Mesenchymal stem cell (in vitro differentiated cells and primary cell): Measurements from ENCODE around the gene RABEPK. TPM values are rescaled to one million over a fixed set of nuclear protein-coding genes. Genes with fewer than 3 reads are reported as not detected.

Experiments used
- DNase-seq: peaks from one replicate; pipeline ENCODE4 v3.0.0-alpha.2; 2013
- H2AFZ ChIP-seq: one replicate; pipeline ENCODE4 v1.6.1; 2013; ENCODE audit warnings: low read depth, mild to moderate bottlenecking, control low read depth, inconsistent platforms, low read length, moderate library complexity
- H2AK5ac ChIP-seq: 2 replicates; pipeline ENCODE4 v1.6.1; 2013; ENCODE audit warnings: low read length, moderate library complexity, mild to moderate bottlenecking, inconsistent platforms; ENCODE audit not compliant: severe bottlenecking
- H2BK120ac ChIP-seq: one replicate; pipeline ENCODE4 v1.6.1; 2013; ENCODE audit warnings: low read depth, mild to moderate bottlenecking, inconsistent platforms, low read length, moderate library complexity
- H2BK12ac ChIP-seq, 2 experiments: one replicate each; pipeline ENCODE4 v1.6.1; 2013; ENCODE audit warnings: inconsistent platforms in 2 of 2, low read length in 2 of 2, mild to moderate bottlenecking in 2 of 2, moderate library complexity in 2 of 2, control low read depth in 1 of 2
- H2BK15ac ChIP-seq: one replicate; pipeline ENCODE4 v1.6.1; 2013; ENCODE audit warnings: mild to moderate bottlenecking, low read depth, inconsistent platforms; ENCODE audit not compliant: poor library complexity, severe bottlenecking
- H2BK5ac ChIP-seq: 2 replicates; pipeline ENCODE4 v1.6.1; 2013; ENCODE audit warnings: low read depth, mild to moderate bottlenecking, low read length, control low read depth, inconsistent platforms; ENCODE audit not compliant: poor library complexity, severe bottlenecking
- H3K14ac ChIP-seq, 2 experiments: one replicate each; pipeline ENCODE4 v1.6.1; 2013; ENCODE audit warnings: inconsistent platforms in 2 of 2, low read length in 2 of 2, control low read depth in 1 of 2, mild to moderate bottlenecking in 1 of 2, moderate library complexity in 1 of 2
- H3K18ac ChIP-seq, 2 experiments: one replicate each; pipeline ENCODE4 v1.6.1; 2013; ENCODE audit warnings: inconsistent platforms in 2 of 2, low read length in 2 of 2, control low read depth in 1 of 2, low read depth in 1 of 2, mild to moderate bottlenecking in 1 of 2
- H3K23ac ChIP-seq, 2 experiments: one replicate each; pipeline ENCODE4 v1.6.1; 2013; ENCODE audit warnings: inconsistent platforms in 2 of 2, low read length in 2 of 2, mild to moderate bottlenecking in 2 of 2, moderate library complexity in 2 of 2, control low read depth in 1 of 2
- H3K27ac ChIP-seq: 2 replicates; pipeline ENCODE4 v1.5.1; 2013; ENCODE audit warnings: mild to moderate bottlenecking, moderate library complexity, low read length, control low read depth, inconsistent platforms; ENCODE audit not compliant: poor library complexity, severe bottlenecking
- H3K27me3 ChIP-seq, 2 experiments: 2 replicates each; pipeline versions ENCODE4 v1.6.1 to v1.7.0; 2013; ENCODE audit warnings: low read length in 2 of 2, mild to moderate bottlenecking in 2 of 2, moderate library complexity in 2 of 2, control low read depth in 1 of 2, inconsistent platforms in 1 of 2; ENCODE audit not compliant: control insufficient read depth in 1 of 2, insufficient read depth in 1 of 2
- H3K36me3 ChIP-seq, 2 experiments: 2 replicates each; pipeline versions ENCODE4 v1.6.1 to v1.7.0; 2013; ENCODE audit warnings: low read length in 2 of 2, control low read depth in 1 of 2, inconsistent platforms in 1 of 2, low read depth in 1 of 2, mild to moderate bottlenecking in 1 of 2; ENCODE audit not compliant: insufficient read depth in 2 of 2, control insufficient read depth in 1 of 2
- H3K4ac ChIP-seq, 2 experiments: one replicate each; pipeline ENCODE4 v1.6.1; 2013; ENCODE audit warnings: inconsistent platforms in 2 of 2, low read length in 2 of 2, mild to moderate bottlenecking in 2 of 2, moderate library complexity in 2 of 2, control low read depth in 1 of 2, low read depth in 1 of 2
- H3K4me1 ChIP-seq: 2 replicates; pipeline ENCODE4 v1.6.1; 2013; ENCODE audit warnings: low read depth, low read length, control low read depth; ENCODE audit not compliant: control insufficient read depth, insufficient read depth
- H3K4me2 ChIP-seq: 2 replicates; pipeline ENCODE4 v1.6.1; 2013; ENCODE audit warnings: low read length, mild to moderate bottlenecking, inconsistent platforms; ENCODE audit not compliant: poor library complexity, severe bottlenecking
- H3K4me3 ChIP-seq, 2 experiments: 2 replicates each; pipeline versions ENCODE4 v1.5.1 to v1.7.0; 2013; ENCODE audit warnings: low read length in 2 of 2, mild to moderate bottlenecking in 2 of 2, control low read depth in 1 of 2, low read depth in 1 of 2; ENCODE audit not compliant: insufficient read depth in 1 of 2
- H3K79me1 ChIP-seq: replicated peaks from 2 replicates; pipeline ENCODE4 v1.6.1; 2013; ENCODE audit warnings: mild to moderate bottlenecking, control low read depth, low read length, inconsistent platforms; ENCODE audit not compliant: poor library complexity, severe bottlenecking
- H3K9ac ChIP-seq: 2 replicates; pipeline ENCODE4 v1.7.0; 2013; ENCODE audit warnings: mild to moderate bottlenecking, low read length, moderate library complexity
- H3K9me3 ChIP-seq: 2 replicates; pipeline ENCODE4 v1.7.0; 2013; ENCODE audit warnings: mild to moderate bottlenecking, low read length; ENCODE audit not compliant: control insufficient read depth
- H4K8ac ChIP-seq: one replicate; pipeline ENCODE4 v1.6.1; 2013; ENCODE audit warnings: inconsistent platforms, mild to moderate bottlenecking, low read length, moderate library complexity
- H4K91ac ChIP-seq: one replicate; pipeline ENCODE4 v1.6.1; 2013; ENCODE audit warnings: mild to moderate bottlenecking, low read length, inconsistent platforms
- WGBS: methylation state at CpG from one replicate; pipeline ENCODE4 v1.1.7; 2013; ENCODE audit warnings: mixed read lengths; 5-methylcytosine and 5-hydroxymethylcytosine counted together
- small RNA-seq: library from polyadenylated mRNA; stranded (forward); fragments of <200 nt; extraction: miRNeasy Mini kit (QIAGEN cat#:217004); gene quantifications from one replicate; pipeline ENCODE3, GENCODE V24; 2013; ENCODE audit warnings: low read depth

The RABEPK gene

DNA sequence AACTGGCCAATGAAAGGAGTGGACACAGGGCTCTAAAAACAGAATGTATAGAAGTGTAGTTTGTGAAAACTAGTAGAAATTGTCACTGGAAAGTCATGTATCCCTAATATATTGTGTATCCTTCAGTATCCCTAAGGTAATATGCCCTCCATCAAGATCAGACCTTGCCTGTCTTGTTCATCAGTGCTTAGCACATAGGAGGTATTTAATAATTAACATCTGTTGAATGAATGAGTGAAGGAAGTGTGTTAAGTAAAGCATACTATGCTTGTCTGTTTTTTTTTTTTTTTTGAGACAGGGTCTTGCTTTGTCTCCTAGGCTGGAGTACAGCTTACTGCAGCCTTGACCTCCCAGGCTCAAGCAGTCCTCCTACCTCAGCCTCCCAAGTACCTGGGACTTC, 77.1 kb downstream of the RABEPK start:
- Histone ChIP-seq H3K4me2 (no peak overlapping the region), H3K23ac (no peak overlapping the region), H2BK120ac (no peak overlapping the region), H3K9ac (no peak overlapping the region), H2AFZ (no peak overlapping the region), H3K4me1 (peaks cover 18% of the 10 kb centered on the region), H3K4me3 (no peak overlapping the region), H2BK15ac (no peak overlapping the region), H3K27ac (peak overlapping the region; percentile 33), H3K4ac (no peak overlapping the region), H3K9me3 (no peaks in the 10 kb centered on the region), H3K36me3 (peaks cover 0 to 4% of the 10 kb centered on the region in 2 experiments), H2BK12ac (no peak overlapping the region), H3K18ac (no peak overlapping the region), H3K27me3 (no peaks in the 10 kb centered on the region), H2BK5ac (no peak overlapping the region), H4K91ac (no peak overlapping the region), H3K79me1 (peaks cover 3% of the 10 kb centered on the region), H2AK5ac (no peak overlapping the region), H3K14ac (no peak overlapping the region), H4K8ac (no peak overlapping the region)
- DNase-seq, result no peak

DNA sequence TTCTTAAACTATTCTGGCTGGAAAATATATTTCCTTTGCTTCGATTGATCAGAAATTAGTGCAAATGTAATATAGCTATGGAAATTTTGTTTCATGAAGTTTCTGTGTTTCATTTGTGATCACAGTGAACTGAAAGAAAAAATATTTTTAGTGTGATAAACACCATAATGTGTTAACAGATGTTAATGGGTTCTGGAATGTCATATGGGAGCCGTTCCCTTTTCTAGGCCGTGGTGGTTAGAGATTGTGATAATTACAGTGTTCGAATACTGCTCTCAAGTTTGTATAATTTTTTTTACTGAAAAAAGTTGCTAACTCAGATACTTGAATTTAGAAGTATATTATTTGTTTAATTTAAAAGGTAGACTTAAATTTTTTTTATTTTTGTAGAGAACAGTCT, 80.6 kb downstream of the RABEPK start:
- Histone ChIP-seq H4K91ac (no peak overlapping the region), H3K18ac (no peak overlapping the region), H3K23ac (no peak overlapping the region), H2BK120ac (no peak overlapping the region), H3K9ac (peak overlapping the region; percentile 51), H3K4me2 (no peak overlapping the region), H4K8ac (no peak overlapping the region), H3K79me1 (peaks cover 11% of the 10 kb centered on the region), H3K9me3 (no peaks in the 10 kb centered on the region), H3K14ac (no peak overlapping the region), H3K4me3 (no peak overlapping the region), H3K4ac (no peak overlapping the region), H2BK5ac (no peak overlapping the region), H3K27me3 (no peaks in the 10 kb centered on the region), H2BK12ac (no peak overlapping the region), H3K27ac (no peak overlapping the region), H2AK5ac (no peak overlapping the region), H2AFZ (no peak overlapping the region), H3K4me1 (peaks cover 12% of the 10 kb centered on the region), H3K36me3 (peaks cover 0 to 8% of the 10 kb centered on the region in 2 experiments), H2BK15ac (no peak overlapping the region)
- DNase-seq, result no peak
- WGBS, result 96% methylated on average over 3 of the region's 4 CpGs

Small RNA genes within 50 kb of the gene (small RNA-seq; reads per million reads assigned to genes)
- gene AL354710.1, result not detected
